CD14-positive monocyte (primary cell): ENCODE results near the gene SAP30L. TPM values are rescaled to one million over a fixed set of nuclear protein-coding genes. Genes with fewer than 3 reads are reported as not detected.

Experiments
- DNase-seq, 3 donors: peaks; one replicate each; pipeline ENCODE4 v3.0.0-alpha.2; 2011 to 2022
- H2AFZ ChIP-seq: 2 replicates; pipeline ENCODE4 v1.6.0; 2012; ENCODE audit warnings: mild to moderate bottlenecking, low read depth, low read length, inconsistent platforms; ENCODE audit not compliant: insufficient read depth, poor library complexity, severe bottlenecking
- H3K27ac ChIP-seq, 2 donors: 1 replicate in 1 of 2; 2 replicates in 1 of 2; pipeline ENCODE4 v1.5.1; 2012 to 2013; ENCODE audit warnings: low read length in 2 of 2, control low read depth in 1 of 2, inconsistent platforms in 1 of 2, low read depth in 1 of 2, mild to moderate bottlenecking in 1 of 2
- H3K27me3 ChIP-seq, 2 donors: one replicate each; pipeline versions ENCODE4 v1.6.0 to v1.6.1; 2011 to 2013; ENCODE audit warnings: low read length in 2 of 2; ENCODE audit not compliant: control insufficient read depth in 2 of 2, insufficient read depth in 2 of 2
- H3K36me3 ChIP-seq, 2 donors: replicated peaks in 1 of 2; 1 replicate in 1 of 2; 2 replicates in 1 of 2; pipeline versions ENCODE4 v1.5.1 to v1.6.1; 2012 to 2013; ENCODE audit warnings: low read length in 2 of 2, control low read depth in 1 of 2, inconsistent platforms in 1 of 2, mild to moderate bottlenecking in 1 of 2; ENCODE audit not compliant: insufficient read depth in 2 of 2, control insufficient read depth in 1 of 2
- H3K4me1 ChIP-seq, 2 donors: 1 replicate in 1 of 2; 2 replicates in 1 of 2; pipeline versions ENCODE4 v1.5.1 to v1.6.1; 2012 to 2013; ENCODE audit warnings: low read length in 2 of 2, control low read depth in 1 of 2, inconsistent platforms in 1 of 2, mild to moderate bottlenecking in 1 of 2, moderate library complexity in 1 of 2; ENCODE audit not compliant: insufficient read depth in 2 of 2, control insufficient read depth in 1 of 2
- H3K4me2 ChIP-seq: replicated peaks from 2 replicates; pipeline ENCODE3; 2012; ENCODE audit warnings: low read length, moderate library complexity, mild to moderate bottlenecking; ENCODE audit not compliant: poor library complexity, severe bottlenecking; ENCODE audit errors: extremely low read depth
- H3K4me3 ChIP-seq, 3 experiments: fragments of 200-600 bp in 1 of 3; sonication (generic) in 1 of 3; replicated peaks in 1 of 3; 1 replicate in 2 of 3; 2 replicates in 1 of 3; pipeline ENCODE4 v1.5.1; 2011 to 2013; ENCODE audit warnings: low read length in 3 of 3, mild to moderate bottlenecking in 3 of 3, control low read depth in 2 of 3, low read depth in 2 of 3, inconsistent platforms in 1 of 3, moderate library complexity in 1 of 3
- H3K79me2 ChIP-seq: 2 replicates; pipeline ENCODE4 v1.6.0; 2012; ENCODE audit warnings: mild to moderate bottlenecking, control low read depth, inconsistent platforms, low read length, moderate library complexity; ENCODE audit not compliant: insufficient read depth
- H3K9ac ChIP-seq: 2 replicates; pipeline ENCODE4 v1.6.0; 2017; ENCODE audit warnings: low read length, mild to moderate bottlenecking; ENCODE audit not compliant: insufficient read depth, poor library complexity, severe bottlenecking
- H3K9me3 ChIP-seq, 2 donors: replicated peaks in 1 of 2; 1 replicate in 1 of 2; 2 replicates in 1 of 2; pipeline versions ENCODE4 v1.5.1 to v1.6.1; 2012 to 2013; ENCODE audit warnings: low read length in 2 of 2, control low read depth in 1 of 2; ENCODE audit not compliant: control insufficient read depth in 1 of 2, insufficient read depth in 1 of 2
- H4K20me1 ChIP-seq: 2 replicates; pipeline ENCODE4 v1.6.0; 2012; ENCODE audit warnings: mild to moderate bottlenecking, low read length, control low read depth, moderate library complexity; ENCODE audit not compliant: insufficient read depth
- H3K27ac Mint-ChIP-seq, 7 donors: one replicate each; pipeline ENCODE4 v1.8.0; 2020; ENCODE audit warnings: mild to moderate bottlenecking in 7 of 7, mixed read lengths in 7 of 7, moderate library complexity in 6 of 7, inconsistent platforms in 2 of 7
- H3K27me3 Mint-ChIP-seq, 3 donors: one replicate each; pipeline ENCODE4 v1.8.0; 2021 to 2022; ENCODE audit warnings: low read depth in 3 of 3, mild to moderate bottlenecking in 3 of 3, mixed read lengths in 3 of 3, moderate library complexity in 3 of 3, inconsistent platforms in 1 of 3
- H3K36me3 Mint-ChIP-seq, 2 donors: one replicate each; pipeline ENCODE4 v1.8.0; 2020; ENCODE audit warnings: mixed read lengths in 2 of 2, inconsistent platforms in 1 of 2, mild to moderate bottlenecking in 1 of 2
- H3K4me1 Mint-ChIP-seq: one replicate; pipeline ENCODE4 v1.8.0; 2020; ENCODE audit warnings: mild to moderate bottlenecking, mixed read lengths
- H3K4me3 Mint-ChIP-seq, 2 donors: one replicate each; pipeline ENCODE4 v1.8.0; 2020; ENCODE audit warnings: mild to moderate bottlenecking in 2 of 2, mixed read lengths in 2 of 2, moderate library complexity in 1 of 2
- H3K9me3 Mint-ChIP-seq, 7 donors: one replicate each; pipeline ENCODE4 v1.8.0; 2020 to 2022; ENCODE audit warnings: mixed read lengths in 7 of 7, mild to moderate bottlenecking in 6 of 7, moderate library complexity in 6 of 7, inconsistent platforms in 2 of 7
- WGBS: methylation state at CpG from one replicate; pipeline ENCODE4 v1.1.5; 2013; ENCODE audit warnings: missing lambda C conversion rate; ENCODE audit not compliant: insufficient coverage; 5-methylcytosine and 5-hydroxymethylcytosine counted together
- intact Hi-C, 2 donors: fragments of 100-400 bp; cut with micrococcal nuclease; formaldehyde crosslinking; loops; one replicate each; pipeline versions ENCODE4 v1.15.0 to v1.15.1; 2023
- polyA plus RNA-seq, 3 donors: library from polyadenylated mRNA; depleted of rRNA in 1 of 3; unstranded in 2 of 3; stranded (reverse) in 1 of 3; fragments of 300-500 nt in 2 of 3; fragments of >200 nt in 1 of 3; fragmentation: Illumina TruSeq in 2 of 3; gene quantifications; 1 replicate in 2 of 3; 2 replicates in 1 of 3; pipeline ENCODE4 v1.2.3, GENCODE V29; 2012 to 2021
- TF ChIP-seq, protein P1 (sequence below): fragments of 200-600 bp; IDR thresholded peaks from one replicate; pipeline ENCODE4 v1.8.0; 2022; ENCODE audit warnings: antibody characterized with exemption, mild to moderate bottlenecking

The SAP30L gene
- polyA plus RNA-seq, 3 donors, result 21.1 to 36.1 (median 29.4) TPM

DNA sequence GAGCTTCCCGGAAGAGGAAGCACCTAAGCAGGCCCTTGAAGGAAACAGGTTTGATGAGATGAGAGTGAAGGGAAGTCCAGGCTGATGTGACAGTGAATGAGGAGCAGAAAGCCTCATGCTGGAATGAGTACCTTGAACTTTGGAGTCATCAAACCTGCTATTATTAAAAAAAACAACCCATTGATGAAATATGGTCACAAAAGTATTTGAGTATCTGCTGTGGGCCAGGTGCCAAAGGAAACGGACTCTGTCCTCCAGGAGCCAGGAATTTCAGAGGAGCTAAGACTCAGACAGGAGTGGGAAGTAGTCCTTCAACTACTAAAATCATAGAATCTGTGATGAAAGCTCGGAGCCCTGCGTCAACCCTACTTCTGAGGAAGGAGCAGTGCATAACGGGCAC lies 20.4 kb downstream of the SAP30L start:
- Histone ChIP-seq H3K9me3 (no peaks in the 10 kb centered on the region), H3K36me3 (peaks cover 0 to 3% of the 10 kb centered on the region in 2 donors), H2AFZ (no peak overlapping the region), H3K4me1 (peaks cover 3 to 16% of the 10 kb centered on the region in 2 donors), H3K4me3 (no peak overlapping the region), H4K20me1 (no peaks in the 10 kb centered on the region), H3K9ac (no peak overlapping the region), H3K27ac (no peak overlapping the region), H3K27me3 (peaks cover 16 to 25% of the 10 kb centered on the region in 2 donors), H3K4me2 (no peak overlapping the region), H3K79me2 (no peaks in the 10 kb centered on the region)
- WGBS, result 91% methylated on average over 3 of the region's 5 CpGs
- H3K27ac Mint-ChIP-seq, result no peak overlapping the region
- peaks cover 23 to 35% (median 35%) of the 10 kb centered on the region in 3 donors for H3K27me3 Mint-ChIP-seq
- peaks cover 0 to 1% (median 0%) of the 10 kb centered on the region in 7 donors for H3K9me3 Mint-ChIP-seq
- H3K4me1 Mint-ChIP-seq, result peaks cover 13% of the 10 kb centered on the region
- no peak for DNase-seq
- peaks cover 9 to 14% of the 10 kb centered on the region in 2 donors for H3K36me3 Mint-ChIP-seq
- intact Hi-C loops, result loop anchor here (2.0 to 10.0 kb wide), 2 partner anchors 175 to 179 kb away; no protein-coding TSS in a partner anchor
- TF ChIP-seq, protein P1, sequence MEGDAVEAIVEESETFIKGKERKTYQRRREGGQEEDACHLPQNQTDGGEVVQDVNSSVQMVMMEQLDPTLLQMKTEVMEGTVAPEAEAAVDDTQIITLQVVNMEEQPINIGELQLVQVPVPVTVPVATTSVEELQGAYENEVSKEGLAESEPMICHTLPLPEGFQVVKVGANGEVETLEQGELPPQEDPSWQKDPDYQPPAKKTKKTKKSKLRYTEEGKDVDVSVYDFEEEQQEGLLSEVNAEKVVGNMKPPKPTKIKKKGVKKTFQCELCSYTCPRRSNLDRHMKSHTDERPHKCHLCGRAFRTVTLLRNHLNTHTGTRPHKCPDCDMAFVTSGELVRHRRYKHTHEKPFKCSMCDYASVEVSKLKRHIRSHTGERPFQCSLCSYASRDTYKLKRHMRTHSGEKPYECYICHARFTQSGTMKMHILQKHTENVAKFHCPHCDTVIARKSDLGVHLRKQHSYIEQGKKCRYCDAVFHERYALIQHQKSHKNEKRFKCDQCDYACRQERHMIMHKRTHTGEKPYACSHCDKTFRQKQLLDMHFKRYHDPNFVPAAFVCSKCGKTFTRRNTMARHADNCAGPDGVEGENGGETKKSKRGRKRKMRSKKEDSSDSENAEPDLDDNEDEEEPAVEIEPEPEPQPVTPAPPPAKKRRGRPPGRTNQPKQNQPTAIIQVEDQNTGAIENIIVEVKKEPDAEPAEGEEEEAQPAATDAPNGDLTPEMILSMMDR, result no peak
- H3K4me3 Mint-ChIP-seq, result no peak overlapping the region

DNA sequence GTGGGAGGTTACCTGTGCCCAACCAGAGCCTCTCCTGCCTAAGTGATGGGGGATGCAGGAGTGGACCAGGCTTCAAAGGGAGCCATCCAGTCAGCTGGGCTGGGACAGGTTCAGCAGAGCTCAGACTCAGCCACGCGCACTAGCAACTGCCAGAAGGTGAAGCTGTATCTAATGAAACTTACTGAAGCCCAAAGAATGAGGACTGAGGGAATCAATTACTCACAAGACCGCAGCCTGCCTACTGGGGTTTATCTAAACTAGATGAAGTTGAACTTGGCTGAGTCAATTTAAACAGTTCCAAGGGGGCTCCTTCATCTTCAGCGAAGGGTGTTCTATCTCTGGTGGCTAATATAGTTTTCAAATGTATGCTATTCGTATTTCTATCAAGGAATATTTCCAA lies 20.9 kb downstream of the SAP30L start:
- Histone ChIP-seq H3K9me3 (peaks cover 0 to 4% of the 10 kb centered on the region in 2 donors), H4K20me1 (no peaks in the 10 kb centered on the region), H3K27me3 (peaks cover 21 to 30% of the 10 kb centered on the region in 2 donors), H3K4me2 (no peak overlapping the region), H3K9ac (no peak overlapping the region), H3K4me3 (no peak overlapping the region), H2AFZ (no peak overlapping the region), H3K79me2 (no peaks in the 10 kb centered on the region), H3K36me3 (no peaks in the 10 kb centered on the region), H3K4me1 (peaks cover 3 to 16% of the 10 kb centered on the region in 2 donors), H3K27ac (no peak overlapping the region)
- H3K9me3 Mint-ChIP-seq, result peaks cover 0 to 4% (median 0%) of the 10 kb centered on the region in 7 donors
- DNase-seq, result no peak
- peaks cover 17% of the 10 kb centered on the region for H3K4me1 Mint-ChIP-seq
- WGBS, result 100% methylated on average over 2 of the region's 5 CpGs
- H3K4me3 Mint-ChIP-seq, result no peak overlapping the region
- TF ChIP-seq, protein P1, result no peak
- H3K36me3 Mint-ChIP-seq, result peaks cover 6 to 9% of the 10 kb centered on the region in 2 donors
- intact Hi-C loops, result loop anchor here (2.0 to 10.0 kb wide), 2 partner anchors 174 to 178 kb away; no protein-coding TSS in a partner anchor
- no peak overlapping the region for H3K27ac Mint-ChIP-seq
- peaks cover 28 to 41% (median 40%) of the 10 kb centered on the region in 3 donors for H3K27me3 Mint-ChIP-seq
